Measurements from ENCODE around the gene HOXA5.

Gene HOXA5

DNA sequence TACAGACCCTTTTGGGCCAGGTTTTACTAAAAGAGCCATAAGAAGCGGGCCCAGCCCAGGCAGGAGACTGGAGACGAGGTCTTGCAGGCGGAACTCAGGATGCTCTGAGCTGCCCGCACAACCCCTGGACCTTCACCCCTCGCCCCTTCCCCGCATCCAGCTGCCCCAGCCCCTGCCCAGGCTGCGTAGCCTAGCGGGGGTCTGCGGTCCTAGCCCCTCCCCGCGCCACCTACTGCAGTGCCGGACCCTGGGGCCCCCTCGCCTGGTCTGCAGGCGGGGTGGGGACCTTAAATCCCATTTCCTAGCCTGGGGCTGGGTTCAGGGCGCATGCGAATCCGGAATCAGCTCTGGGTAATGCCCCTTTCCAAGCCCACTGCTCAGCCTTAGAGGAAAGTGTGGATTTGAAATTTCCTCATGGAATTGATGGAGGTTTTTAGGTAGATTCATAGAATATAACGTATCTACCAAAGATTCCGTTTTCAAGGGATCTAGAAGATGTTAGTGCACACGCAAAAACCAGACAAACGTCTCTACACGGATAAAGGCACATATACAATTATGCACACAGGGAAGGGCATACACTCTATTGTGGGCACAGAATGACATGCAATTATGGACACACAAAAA lies 9.4 kb upstream of the HOXA5 start:
- H3K36me3 Mint-ChIP-seq (ENCODE audit: low read depth), result no peaks in the 10 kb centered on the region
- H3K4me3 Mint-ChIP-seq, result no peak overlapping the region
- peaks cover 56% of the 10 kb centered on the region for H3K4me1 Mint-ChIP-seq (ENCODE audit: low read depth)
- peak; percentile 29 for DNase-seq
- H3K9me3 Mint-ChIP-seq, result no peaks in the 10 kb centered on the region
- H3K27ac Mint-ChIP-seq, result no peak overlapping the region
- H3K27me3 Mint-ChIP-seq, result peaks cover 96% of the 10 kb centered on the region

DNA sequence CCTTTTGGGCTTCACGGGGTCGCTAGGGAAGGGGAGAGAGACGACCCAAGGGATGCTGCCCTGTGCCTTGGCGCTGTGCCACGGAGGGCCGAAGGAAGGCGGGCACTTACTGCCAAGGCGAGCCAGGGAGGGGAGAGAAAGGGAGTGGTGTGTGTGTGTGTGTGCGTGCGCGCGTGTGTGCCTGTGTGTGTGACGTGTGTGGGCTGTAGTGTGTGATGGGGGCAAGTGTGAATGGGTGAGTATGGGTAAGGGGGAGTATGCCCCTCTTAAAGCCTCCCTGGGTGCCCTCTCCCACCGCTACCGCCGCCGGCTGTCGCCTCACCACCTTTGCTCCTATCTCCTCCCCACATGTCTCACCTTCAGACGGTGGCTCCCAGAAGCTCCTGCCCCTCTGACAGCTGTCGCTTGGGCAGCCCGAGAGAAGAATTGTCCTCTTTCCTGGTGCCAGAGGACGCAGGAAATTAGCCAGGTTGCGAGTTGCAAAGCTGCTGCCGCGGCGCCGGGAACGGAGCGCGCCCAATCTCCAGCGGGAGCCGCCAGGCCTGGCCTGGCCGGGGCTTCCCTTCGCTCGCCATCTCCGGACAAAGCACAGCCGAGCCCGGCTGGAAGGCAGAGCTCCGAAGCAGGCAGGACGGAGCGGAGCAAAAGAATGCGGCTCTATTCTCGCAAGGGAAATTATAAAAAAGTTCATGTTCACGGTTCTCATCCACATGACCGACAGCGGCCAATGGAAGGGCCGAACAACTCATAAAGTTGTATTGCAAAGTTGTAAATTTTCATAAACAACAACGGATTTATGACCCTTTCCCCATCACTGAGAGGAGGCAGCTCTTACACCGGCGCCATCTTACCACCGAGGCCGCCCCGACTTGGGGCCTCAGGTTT lies 8.7 kb upstream of the HOXA5 start, which contains the start of gene HOXA3:
Gene HOXA3, minus strand, starts transcription at position 653 of the 885 bp plus-strand sequence. CDS start 41,943 bp downstream, outside the sequence.
- peaks cover 54% of the 10 kb centered on the region for H3K4me1 Mint-ChIP-seq (ENCODE audit: low read depth)
- H3K27me3 Mint-ChIP-seq, result peaks cover 95% of the 10 kb centered on the region
- no peaks in the 10 kb centered on the region for H3K9me3 Mint-ChIP-seq
- H3K27ac Mint-ChIP-seq, result peak within 1 kb of the TSS; percentile 68
- DNase-seq, result peak; percentile 39
- H3K36me3 Mint-ChIP-seq (ENCODE audit: low read depth), result no peaks in the 10 kb centered on the region
- peak within 1 kb of the TSS; percentile 62 for H3K4me3 Mint-ChIP-seq

DNA sequence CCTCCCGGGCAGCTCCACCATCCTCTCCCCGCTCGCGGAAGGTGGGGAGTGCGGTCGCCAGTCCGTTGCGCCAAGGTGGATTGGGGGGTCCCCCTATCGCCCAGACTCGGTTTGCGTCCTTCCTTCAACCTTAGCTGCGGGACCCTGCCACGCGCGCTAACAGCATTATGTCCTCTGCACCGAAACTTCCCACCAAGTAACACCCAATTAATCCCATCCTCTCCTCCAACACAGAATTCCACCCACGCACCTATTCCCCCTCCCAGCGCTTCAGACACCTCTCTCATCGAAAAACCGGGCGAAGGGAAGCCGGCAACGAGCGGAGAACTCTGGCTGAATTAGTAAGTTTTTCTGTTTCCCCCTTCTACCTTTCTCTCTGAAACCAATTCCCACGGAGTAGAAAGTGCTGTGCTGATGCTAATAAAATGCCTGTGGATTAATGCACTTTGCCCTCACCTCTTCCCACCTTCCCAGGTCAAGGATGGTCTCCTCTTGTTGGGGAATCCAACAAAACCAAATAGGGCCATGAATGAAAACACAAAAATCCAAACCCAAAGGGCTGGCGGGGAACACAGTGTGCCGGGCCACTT lies 8.0 kb upstream of the HOXA5 start:
- peak; percentile 36 for DNase-seq
- H3K27ac Mint-ChIP-seq, result peak overlapping the region; percentile 68
- peak overlapping the region; percentile 62 for H3K4me3 Mint-ChIP-seq
- peaks cover 96% of the 10 kb centered on the region for H3K27me3 Mint-ChIP-seq
- H3K4me1 Mint-ChIP-seq (ENCODE audit: low read depth), result peaks cover 50% of the 10 kb centered on the region
- no peaks in the 10 kb centered on the region for H3K36me3 Mint-ChIP-seq (ENCODE audit: low read depth)
- H3K9me3 Mint-ChIP-seq, result no peaks in the 10 kb centered on the region

DNA sequence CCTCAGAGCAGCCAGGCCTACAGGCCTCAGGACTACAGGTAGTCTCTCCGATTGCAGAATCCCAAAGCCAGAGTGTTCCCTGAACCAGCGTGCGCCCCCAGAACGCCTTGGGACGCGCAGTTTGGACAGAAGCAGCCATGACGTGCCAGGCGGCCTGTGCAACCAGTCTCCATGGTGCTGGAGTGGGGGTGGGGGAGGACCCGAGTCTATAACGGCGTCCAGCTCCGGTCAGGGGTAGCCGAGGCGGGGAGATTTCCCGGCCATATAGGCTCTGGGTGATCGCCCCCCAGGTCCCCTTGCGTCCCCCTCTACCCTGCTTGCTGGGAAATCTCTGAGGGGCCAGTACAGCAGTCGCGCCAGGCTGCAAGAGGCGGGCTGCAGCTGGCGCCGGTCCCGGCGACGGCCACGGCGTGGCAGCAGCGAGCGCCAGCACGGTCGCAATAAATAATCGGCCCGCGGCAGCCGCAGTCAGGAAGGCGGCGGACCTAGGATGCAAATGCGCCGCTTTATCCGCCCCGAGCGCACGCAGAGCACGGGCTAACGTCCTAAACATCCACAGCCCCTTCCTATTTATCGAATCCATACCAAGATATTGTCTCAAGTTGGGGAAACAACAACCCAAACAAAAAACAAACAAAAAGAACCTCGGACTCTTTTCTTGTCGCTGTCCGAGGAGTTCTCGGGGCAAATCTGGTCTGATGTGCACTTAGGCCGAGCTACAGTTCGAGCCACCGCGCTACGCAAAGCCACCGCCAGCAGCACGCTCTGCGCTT lies 7.3 kb upstream of the HOXA5 start:
- DNase-seq, result peak; percentile 82
- Mint-ChIP-seq H3K9me3 (no peaks in the 10 kb centered on the region), H3K4me3 (peak overlapping the region; percentile 62), H3K4me1 (ENCODE audit: low read depth) (peaks cover 45% of the 10 kb centered on the region), H3K36me3 (ENCODE audit: low read depth) (no peaks in the 10 kb centered on the region), H3K27me3 (peaks cover 97% of the 10 kb centered on the region), H3K27ac (peak overlapping the region; percentile 68)

DNA sequence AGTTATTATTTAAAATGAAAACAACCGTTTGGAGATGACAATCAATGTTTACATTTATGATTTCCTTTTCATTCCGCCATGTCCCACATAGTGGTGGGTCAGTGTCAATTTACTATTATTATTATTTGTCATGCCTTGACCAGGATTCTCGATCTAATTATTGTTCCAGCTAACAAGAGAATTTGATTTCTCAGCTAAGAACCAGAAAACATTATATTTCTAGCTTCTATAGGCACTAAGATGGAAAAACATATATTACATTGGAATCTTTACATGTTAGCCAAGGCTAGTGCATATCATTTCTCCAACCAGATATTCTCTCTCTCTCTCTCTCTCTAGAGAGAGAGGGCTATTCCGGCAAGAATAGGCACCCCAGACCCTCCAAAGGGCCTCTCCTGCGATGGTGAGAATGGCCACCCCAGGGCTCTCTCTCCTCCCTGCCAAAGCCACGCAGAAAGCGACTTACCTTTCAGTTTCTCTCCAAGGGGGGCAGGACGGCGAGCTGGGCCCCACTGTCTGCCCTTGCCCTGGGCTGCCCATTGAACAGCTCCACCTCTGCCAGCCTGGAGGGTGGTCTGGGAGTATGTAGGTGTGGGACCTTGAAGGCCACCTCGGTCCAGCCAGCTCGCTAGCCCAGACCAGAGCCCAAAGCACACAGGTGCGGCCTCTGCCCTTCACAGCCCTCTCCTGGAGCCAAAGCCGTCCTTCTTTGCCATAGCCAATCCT lies 6.5 kb upstream of the HOXA5 start:
- no peaks in the 10 kb centered on the region for H3K36me3 Mint-ChIP-seq (ENCODE audit: low read depth)
- no peaks in the 10 kb centered on the region for H3K9me3 Mint-ChIP-seq
- peak overlapping the region; percentile 62 for H3K4me3 Mint-ChIP-seq
- H3K4me1 Mint-ChIP-seq (ENCODE audit: low read depth), result peaks cover 38% of the 10 kb centered on the region
- H3K27ac Mint-ChIP-seq, result no peak overlapping the region
- DNase-seq, result no peak
- peaks cover 97% of the 10 kb centered on the region for H3K27me3 Mint-ChIP-seq

DNA sequence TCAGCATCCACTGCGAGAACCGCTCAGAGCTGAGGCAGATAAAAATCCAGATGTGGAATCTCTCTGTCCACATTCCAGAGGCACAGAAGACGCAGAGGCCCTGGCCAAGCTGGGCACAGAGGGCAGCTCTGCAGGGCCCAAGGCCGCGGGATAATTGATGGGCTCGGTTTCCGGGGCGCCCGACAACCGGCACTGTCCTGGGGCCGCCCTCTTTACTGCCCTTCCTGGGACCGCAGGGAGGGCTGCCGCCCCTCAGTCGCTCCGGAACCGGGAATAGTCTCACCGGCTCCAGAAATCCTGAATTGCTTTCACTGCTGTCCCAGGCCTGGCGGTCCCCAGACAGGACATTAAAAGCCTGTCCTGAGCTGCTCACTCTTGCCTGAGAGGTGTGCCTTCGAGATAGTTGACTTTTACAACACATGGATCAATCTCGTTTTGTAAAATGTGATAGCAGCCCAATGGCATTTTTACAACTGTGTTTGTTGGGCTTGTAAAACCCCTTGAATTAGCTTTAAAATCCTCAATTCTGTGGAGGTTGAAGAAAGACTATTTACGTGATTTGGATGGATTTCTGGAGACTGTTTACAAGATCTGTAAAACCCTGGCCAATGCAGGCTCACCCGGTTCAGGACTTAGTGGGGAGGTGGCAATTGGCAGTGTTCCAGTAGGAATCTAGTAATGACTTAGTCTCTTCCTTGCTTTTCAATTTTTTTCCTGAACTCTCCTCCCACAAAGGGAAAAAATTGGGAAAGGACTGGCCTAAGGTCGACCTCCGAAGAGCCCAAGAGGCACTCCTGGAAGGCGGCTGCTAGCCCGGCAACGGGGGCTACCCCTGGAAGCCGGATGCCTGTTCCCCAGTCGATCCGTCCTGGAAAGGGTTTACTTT lies 5.5 kb upstream of the HOXA5 start:
- DNase-seq, result peak; percentile 30
- peaks cover 30% of the 10 kb centered on the region for H3K4me1 Mint-ChIP-seq (ENCODE audit: low read depth)
- H3K36me3 Mint-ChIP-seq (ENCODE audit: low read depth), result no peaks in the 10 kb centered on the region
- no peaks in the 10 kb centered on the region for H3K9me3 Mint-ChIP-seq
- no peak overlapping the region for H3K27ac Mint-ChIP-seq
- peaks cover 96% of the 10 kb centered on the region for H3K27me3 Mint-ChIP-seq
- no peak overlapping the region for H3K4me3 Mint-ChIP-seq

DNA sequence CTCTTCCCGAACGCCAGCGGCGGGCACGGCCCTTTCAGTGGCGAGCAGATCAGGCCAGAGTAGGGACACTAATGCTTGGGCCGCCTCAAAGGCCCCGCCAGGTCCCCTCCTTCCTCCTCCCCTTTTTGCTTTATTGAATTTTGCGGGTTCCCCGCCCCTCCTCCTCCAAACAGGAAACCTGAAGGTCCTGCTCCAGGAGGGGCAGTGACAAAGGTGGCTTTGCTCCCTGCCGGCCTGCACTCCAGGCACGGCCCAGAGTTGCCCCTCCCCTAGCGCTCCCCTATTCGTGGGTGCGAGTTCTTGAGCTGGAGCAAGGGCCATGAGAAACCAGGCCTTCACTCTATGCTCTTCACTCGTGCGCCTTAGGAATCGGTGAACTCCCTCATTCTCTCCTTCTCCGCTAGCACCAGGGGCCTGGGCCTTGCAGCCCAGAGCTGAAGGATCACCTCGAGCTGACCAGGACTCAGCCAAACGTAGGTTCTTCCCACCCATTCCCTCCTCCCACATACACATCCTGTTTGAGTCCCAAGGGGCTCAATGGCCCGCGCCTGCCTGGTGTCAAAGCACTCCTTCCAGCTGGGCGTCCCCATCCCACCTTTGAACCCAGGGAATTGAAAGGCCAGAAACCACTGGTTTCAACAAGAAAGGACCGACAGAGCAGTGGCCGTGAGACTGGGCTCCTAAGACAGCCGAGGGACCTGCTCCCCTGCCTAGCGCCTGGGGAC lies 4.7 kb upstream of the HOXA5 start:
- Mint-ChIP-seq H3K36me3 (ENCODE audit: low read depth) (no peaks in the 10 kb centered on the region), H3K4me1 (ENCODE audit: low read depth) (peaks cover 30% of the 10 kb centered on the region), H3K27me3 (peaks cover 89% of the 10 kb centered on the region), H3K4me3 (peak overlapping the region; percentile 56), H3K27ac (no peak overlapping the region), H3K9me3 (no peaks in the 10 kb centered on the region)
- no peak for DNase-seq

DNA sequence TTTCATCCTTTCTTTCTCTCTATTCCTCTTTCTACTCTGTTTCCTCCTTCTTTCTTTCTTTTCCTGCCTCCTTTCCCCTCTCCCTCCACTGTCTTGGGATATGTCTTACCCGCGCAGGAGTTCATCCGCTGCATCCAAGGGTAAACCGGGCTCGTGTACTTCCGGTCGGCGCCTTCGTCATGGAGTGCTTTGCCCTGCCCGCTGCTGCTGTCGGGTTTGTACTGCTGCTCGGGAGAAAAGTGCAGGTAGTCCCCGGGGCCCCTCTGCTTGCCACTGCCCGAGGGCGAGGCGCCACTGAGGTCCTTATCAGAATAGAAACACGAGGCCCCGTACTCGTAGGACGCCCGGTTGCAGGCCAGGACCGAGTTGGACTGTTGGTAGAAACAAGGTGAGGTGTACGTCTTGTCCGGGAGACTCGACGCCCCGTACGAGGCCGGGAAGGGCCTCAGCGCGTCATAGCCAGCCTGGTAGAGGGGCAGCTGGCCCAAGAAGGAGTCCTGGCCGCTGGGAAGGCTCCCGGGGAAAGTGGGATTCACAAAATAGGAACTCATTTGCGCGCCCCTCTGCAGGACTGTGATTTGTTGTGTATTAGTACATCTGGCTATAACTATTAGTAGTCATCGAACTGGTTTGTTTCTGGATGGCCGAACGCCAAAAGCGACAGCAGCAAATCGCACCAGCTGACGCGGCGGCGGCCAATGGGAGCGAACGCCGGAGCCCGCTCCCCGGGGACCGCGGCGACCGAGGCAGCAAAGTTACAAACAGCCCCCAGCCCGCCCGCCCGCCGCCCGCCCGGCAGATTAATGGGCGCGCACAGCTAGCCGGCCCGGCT lies 3.9 kb upstream of the HOXA5 start, which contains the start of gene HOXA6:
Gene HOXA6, minus strand, starts transcription at position 576 of the 832 bp plus-strand sequence. Its CDS starts 25 bp downstream, at position 551.
- H3K27me3 Mint-ChIP-seq, result peaks cover 90% of the 10 kb centered on the region
- H3K36me3 Mint-ChIP-seq (ENCODE audit: low read depth), result no peaks in the 10 kb centered on the region
- H3K27ac Mint-ChIP-seq, result no peak within 1 kb of the TSS
- H3K4me1 Mint-ChIP-seq (ENCODE audit: low read depth), result peaks cover 28% of the 10 kb centered on the region
- H3K9me3 Mint-ChIP-seq, result no peaks in the 10 kb centered on the region
- peak within 1 kb of the TSS; percentile 56 for H3K4me3 Mint-ChIP-seq
- no peak for DNase-seq

DNA sequence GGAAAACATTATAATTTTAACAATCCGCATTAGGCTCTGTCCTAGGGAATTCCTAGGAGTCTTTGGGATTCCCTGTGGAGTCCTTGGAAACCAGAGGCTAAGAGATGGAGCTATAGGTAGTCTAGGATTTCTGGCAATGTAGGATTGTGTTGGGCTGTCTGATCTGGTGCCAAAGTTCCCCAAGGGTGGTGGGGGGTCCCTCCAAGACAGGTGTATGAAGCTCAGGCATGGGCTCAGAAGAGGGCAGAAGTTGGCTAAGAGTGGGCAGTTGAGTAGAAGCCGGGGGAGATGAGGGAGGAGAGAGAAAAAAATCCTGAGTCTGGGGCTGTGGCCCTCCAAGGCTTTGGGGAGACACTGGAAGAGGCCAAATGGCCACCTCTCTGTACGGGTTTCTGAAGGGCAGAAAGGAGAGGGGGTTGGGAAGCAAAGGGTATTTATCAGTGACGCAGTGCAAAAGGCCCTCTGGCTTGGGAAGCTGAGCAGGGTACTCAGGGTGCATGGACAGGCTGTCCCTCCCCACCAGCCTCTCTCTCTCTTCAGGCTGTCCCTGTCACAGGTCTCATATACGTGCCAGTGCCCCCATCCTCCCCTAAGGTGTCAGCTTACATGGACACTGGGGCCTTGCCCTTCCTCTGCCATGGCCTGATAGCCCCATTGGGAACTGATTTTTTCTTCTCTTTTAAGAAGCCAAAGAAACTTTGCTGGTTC lies 3.2 kb upstream of the HOXA5 start:
- H3K9me3 Mint-ChIP-seq, result no peaks in the 10 kb centered on the region
- H3K36me3 Mint-ChIP-seq (ENCODE audit: low read depth), result no peaks in the 10 kb centered on the region
- DNase-seq, result no peak
- no peak overlapping the region for H3K4me3 Mint-ChIP-seq
- peaks cover 22% of the 10 kb centered on the region for H3K4me1 Mint-ChIP-seq (ENCODE audit: low read depth)
- H3K27ac Mint-ChIP-seq, result no peak overlapping the region
- H3K27me3 Mint-ChIP-seq, result peaks cover 88% of the 10 kb centered on the region

DNA sequence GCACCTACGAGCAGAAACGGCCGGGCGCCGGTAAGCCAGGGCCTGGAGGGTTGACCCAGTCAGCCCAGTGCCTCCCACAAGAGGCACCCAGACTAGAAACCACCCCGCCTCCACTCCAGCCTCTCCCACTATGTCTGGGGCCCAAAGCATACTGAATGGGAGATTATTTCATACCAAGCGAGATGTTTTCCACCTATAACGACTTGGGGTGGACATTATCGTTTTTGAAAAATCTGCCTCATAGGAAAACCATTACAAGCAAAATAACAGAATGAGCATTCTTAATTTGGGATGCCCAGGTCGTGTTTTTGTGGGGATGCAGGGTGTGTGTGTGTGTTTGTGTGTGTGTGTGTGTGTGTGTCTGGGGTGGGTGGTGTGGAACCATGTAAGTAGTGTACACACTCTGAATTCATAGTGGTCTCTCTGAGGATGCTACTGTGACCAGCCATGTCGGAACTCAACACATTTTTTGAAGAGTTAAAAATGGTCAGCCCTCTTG lies 2.5 kb upstream of the HOXA5 start:
- Mint-ChIP-seq H3K27me3 (peaks cover 88% of the 10 kb centered on the region), H3K4me1 (ENCODE audit: low read depth) (peaks cover 15% of the 10 kb centered on the region), H3K4me3 (no peak overlapping the region), H3K9me3 (no peaks in the 10 kb centered on the region), H3K27ac (no peak overlapping the region), H3K36me3 (ENCODE audit: low read depth) (no peaks in the 10 kb centered on the region)
- DNase-seq, result no peak

DNA sequence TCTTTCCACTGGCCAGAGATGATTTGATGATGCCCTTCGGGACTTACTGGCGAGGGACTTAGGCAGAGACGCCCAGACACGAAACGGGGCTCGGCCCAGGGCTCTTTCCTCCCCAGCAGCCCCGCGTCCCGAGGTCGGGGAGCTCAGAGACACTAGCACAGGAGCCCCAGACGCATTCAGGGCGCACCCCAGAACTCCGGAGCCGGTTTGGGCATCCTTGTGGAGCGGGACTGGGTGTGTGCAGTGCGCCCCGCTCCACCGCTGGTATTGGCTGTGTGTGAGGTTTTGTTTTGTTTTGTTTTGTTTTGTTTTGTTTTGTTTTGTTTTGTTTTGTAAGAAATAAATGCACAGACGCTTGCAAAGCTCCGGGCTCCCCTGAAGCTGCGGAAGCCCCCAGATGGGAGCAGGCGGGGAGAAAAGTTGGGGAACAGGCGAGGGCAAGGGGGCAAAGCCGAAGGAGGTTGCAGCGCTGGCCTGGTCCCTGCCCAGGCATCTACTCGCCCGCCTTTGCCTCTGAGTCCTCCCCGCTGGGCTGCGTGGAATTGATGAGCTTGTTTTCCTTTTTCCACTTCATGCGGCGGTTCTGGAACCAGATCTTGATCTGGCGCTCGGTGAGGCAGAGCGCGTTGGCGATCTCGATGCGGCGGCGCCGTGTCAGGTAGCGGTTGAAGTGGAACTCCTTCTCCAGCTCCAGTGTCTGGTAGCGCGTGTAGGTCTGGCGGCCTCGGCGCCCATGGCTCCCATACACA lies 1.9 kb upstream of the HOXA5 start:
- no peaks in the 10 kb centered on the region for H3K36me3 Mint-ChIP-seq (ENCODE audit: low read depth)
- H3K9me3 Mint-ChIP-seq, result no peaks in the 10 kb centered on the region
- H3K4me3 Mint-ChIP-seq, result no peak overlapping the region
- no peak for DNase-seq
- H3K27ac Mint-ChIP-seq, result no peak overlapping the region
- H3K4me1 Mint-ChIP-seq (ENCODE audit: low read depth), result peaks cover 10% of the 10 kb centered on the region
- H3K27me3 Mint-ChIP-seq, result peaks cover 81% of the 10 kb centered on the region
